Keratinocyte (primary cell): Measurements from ENCODE around the gene ILDR1.

Source experiments
- EZH2 ChIP-seq: IDR thresholded peaks from one replicate; pipeline ENCODE4 v1.6.1; 2012; ENCODE audit warnings: inconsistent platforms, mild to moderate bottlenecking, low read length, moderate library complexity
- TF ChIP-seq, protein P1 (sequence below), 3 experiments: IDR thresholded peaks in 1 of 3; conservative IDR thresholded peaks in 1 of 3; optimal IDR thresholded peaks in 1 of 3; 2 replicates in 2 of 3; 3 replicates in 1 of 3; pipeline versions ENCODE3 to v1.5.1; 2011; ENCODE audit warnings: low read length in 3 of 3, mild to moderate bottlenecking in 3 of 3, moderate library complexity in 2 of 3, control low read depth in 1 of 3, inconsistent platforms in 1 of 3; ENCODE audit not compliant: insufficient read depth in 2 of 3; ENCODE audit errors: extremely low read depth in 1 of 3

- TF ChIP-seq, protein P1, sequence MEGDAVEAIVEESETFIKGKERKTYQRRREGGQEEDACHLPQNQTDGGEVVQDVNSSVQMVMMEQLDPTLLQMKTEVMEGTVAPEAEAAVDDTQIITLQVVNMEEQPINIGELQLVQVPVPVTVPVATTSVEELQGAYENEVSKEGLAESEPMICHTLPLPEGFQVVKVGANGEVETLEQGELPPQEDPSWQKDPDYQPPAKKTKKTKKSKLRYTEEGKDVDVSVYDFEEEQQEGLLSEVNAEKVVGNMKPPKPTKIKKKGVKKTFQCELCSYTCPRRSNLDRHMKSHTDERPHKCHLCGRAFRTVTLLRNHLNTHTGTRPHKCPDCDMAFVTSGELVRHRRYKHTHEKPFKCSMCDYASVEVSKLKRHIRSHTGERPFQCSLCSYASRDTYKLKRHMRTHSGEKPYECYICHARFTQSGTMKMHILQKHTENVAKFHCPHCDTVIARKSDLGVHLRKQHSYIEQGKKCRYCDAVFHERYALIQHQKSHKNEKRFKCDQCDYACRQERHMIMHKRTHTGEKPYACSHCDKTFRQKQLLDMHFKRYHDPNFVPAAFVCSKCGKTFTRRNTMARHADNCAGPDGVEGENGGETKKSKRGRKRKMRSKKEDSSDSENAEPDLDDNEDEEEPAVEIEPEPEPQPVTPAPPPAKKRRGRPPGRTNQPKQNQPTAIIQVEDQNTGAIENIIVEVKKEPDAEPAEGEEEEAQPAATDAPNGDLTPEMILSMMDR (optimal IDR thresholded peaks at IDR 0.05 in 1 of 3, IDR thresholded peaks at IDR 0.05 in 1 of 3, conservative IDR thresholded peaks at IDR 0.05 in 1 of 3; ENCODE audit: extremely low read depth in 1 of 3, insufficient read depth in 2 of 3, low read length in 3 of 3): no peak
- TF ChIP-seq EZH2: no peak
These were observed 10.7 kb downstream of the ILDR1 start for GRCh38 chr3:122011396-122011795.
